NCI-H748 (cell line): Measurements from ENCODE around the gene MAP4K4.

Source experiments
- DNase-seq: peaks from one replicate; lab custom pipeline; 2025; ENCODE audit not compliant: unreplicated experiment; lab: John Stamatoyannopoulos, UW

The MAP4K4 gene

GRCh38 chr2:101832114-101832513 is 134.6 kb downstream of the MAP4K4 start:
- no peak for DNase-seq

- DNase-seq: no peak
These were observed 136.5 kb downstream of the MAP4K4 start for GRCh38 chr2:101833890-101834523.

DNA sequence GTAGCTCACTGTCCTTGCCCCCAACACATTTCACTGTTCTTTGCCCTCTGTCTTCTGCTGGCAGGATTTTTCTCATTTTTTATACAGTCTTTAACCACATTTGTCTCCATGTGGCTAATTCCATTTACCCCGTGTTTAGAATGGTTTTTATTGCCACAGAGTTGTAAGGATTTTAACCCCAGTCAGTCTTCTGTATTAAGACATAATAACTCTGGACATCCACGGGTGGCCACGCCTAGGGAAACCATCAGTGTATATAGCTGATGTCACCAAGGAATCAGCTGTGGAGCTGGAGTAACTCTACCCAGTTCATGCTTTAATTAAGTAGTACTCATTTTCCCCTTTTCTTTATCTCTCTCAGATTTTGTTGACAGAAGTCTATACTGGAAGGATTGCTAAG is 139.8 kb downstream of the MAP4K4 start:
- no peak for DNase-seq

DNA sequence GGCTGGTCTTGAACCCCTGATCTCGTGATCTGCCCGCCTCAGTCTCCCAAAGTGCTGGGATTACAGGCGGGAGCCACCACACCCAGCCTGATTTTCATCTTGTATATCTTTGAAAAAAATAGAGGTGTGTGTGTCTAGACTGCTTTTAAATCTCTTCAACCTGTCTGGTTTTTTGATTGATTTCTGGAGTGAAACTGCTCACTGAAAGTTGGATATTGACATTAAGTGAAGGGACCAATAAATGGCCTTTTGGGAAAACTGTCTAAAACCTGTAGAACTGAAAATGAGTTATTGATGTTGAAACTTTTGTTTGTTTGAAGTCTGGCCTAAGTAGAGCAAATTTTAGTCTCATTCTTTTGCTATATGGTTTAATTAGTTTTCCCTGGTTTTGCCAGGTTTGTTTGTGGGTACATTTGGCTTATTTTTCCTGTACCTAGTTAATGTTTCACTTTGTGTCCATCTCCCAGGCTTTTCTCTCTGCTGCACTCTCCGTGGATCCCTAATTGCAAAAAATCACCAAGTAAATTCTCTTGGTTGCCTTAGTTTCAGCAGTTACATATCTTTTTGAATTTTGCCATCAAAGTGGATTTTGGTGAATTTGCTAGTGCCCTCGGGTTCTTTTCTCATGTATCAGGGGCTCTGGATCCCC is 144.3 kb downstream of the MAP4K4 start:
- no peak for DNase-seq

- DNase-seq: no peak
These were observed 145.0 kb downstream of the MAP4K4 start for GRCh38 chr2:101842471-101842870.

DNA sequence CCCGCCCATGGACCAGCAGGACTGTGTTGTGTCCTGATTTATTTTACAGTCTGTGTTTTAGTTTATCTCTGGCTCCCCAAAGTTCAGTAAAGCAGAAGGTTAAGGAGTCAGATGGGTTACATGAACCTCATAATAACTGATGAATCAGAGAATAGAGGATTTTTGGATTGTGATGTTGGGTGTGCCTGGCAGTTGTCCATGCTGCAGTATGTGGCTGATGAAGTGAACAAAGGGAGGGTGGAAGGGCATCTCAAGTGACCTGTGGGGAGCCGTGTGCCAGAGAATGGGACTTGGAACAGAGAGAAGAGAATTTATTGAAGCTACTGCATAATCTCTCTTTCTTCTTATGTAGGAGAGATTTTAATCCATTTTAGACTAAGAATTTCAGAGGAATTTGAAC is 145.5 kb downstream of the MAP4K4 start:
- DNase-seq: no peak

DNA sequence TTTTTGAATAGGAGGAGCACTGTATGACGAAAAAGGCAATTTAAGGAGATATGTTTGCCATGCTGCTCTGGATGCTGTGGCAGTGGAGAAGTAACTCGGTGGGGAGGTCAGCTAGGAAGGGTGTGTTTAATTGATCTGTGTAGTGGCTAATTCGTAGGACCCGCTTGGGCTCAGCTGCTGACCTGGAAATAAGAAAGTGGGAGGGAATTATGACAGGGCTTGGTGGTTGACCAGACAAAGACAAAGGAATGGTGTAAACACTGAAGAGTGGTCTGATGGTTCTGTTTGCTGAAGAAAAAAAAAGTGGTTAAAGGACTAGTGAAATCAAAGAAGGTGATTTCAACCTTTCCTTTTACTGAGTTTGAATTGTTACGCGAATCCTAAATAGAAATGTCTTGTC is 146.0 kb downstream of the MAP4K4 start:
- no peak for DNase-seq

GRCh38 chr2:101844055-101844635 is 146.6 kb downstream of the MAP4K4 start:
- DNase-seq: no peak

DNA sequence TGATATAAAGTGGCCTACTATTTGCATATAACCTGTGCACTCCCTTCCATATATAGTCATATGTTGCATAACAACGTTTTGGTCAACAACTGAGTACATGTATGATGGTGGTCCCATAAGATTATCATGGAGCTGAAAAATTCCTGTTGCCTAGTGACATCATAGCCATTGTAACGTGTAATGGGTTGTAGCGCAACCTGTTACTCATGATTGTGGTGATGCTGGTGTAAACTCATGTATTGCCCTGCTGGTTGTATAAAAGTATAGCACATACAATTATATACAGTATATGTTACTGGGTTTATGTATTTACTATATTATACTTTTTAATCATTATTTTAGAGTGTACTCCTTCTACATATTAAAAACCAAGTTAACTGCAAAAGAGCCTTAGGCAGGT is 149.5 kb downstream of the MAP4K4 start:
- no peak for DNase-seq

DNA sequence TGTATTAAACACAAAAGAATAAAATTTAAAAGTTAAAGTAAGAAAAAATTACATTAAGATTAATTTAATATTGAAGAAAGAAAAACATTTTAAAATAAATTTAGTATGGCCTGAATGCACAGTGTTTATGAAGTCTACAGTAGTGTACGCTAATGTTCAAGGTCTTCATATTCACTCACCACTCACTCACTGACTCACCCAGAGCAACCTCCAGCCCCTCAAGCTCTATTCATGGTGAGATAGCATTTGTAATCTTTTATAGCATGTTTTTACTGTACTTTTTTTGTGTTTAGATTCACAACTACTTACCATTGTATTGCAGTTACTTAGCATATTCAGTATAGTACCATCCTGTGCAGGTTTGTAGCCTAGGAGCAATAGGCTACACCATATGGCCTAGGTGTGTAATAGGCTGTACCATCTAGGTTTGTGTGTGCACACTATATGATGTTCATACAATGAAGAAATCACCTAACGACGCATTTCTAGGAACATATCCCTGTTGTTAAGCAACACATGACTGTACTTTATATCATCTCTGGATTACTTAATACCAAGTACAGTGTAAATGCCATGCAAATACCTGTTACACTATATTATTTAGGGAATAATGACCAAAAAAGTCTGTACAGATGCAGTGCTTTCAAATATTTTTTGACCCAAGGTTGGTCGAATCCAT is 150.3 kb downstream of the MAP4K4 start:
- DNase-seq: no peak

GRCh38 chr2:101848769-101849410 is 151.4 kb downstream of the MAP4K4 start:
- no peak for DNase-seq

DNA sequence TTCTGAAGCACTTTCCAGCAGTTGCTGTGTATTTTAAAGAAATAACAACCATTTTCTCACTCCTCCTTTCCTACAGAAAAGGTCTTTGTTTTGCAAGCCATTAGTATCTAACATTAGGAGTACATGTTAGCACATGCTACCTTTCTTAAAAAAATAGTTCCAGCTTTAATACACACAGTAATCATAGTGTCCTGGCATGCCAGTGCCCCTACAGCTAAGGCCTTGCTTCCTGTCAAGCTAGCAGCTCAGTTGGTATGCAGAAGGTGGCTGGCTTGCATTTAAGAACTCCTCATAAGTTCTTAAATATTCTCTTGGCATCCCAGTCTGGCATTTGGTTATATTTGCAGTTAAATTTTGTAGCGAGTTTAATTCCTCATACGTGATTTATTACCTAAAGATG is 152.9 kb downstream of the MAP4K4 start:
- no peak for DNase-seq

- DNase-seq: no peak
These were observed 153.5 kb downstream of the MAP4K4 start for GRCh38 chr2:101850991-101851390.

GRCh38 chr2:101852824-101853223 is 155.3 kb downstream of the MAP4K4 start:
- DNase-seq: no peak

DNA sequence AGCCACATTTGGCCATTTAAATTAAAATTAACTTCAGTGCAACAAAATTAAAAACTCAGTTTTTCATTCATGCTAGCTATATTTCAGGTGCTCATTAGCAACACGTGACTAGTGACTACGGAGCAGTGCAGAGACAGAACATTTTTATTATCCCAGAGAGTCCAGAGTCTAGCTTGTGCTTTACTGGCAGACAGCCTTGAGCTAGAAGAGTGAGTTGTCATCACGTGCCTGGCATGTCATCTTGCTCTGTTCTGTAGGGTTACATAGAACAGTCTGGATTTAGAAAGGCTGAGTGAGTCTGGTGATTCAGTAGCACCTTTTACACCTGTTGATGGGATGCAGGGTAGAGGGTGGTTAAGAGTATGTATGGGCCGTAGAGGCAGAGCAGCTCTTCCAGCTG is 157.4 kb downstream of the MAP4K4 start:
- DNase-seq: no peak

- DNase-seq: no peak
These were observed 158.3 kb downstream of the MAP4K4 start for GRCh38 chr2:101855776-101856175.

GRCh38 chr2:101858246-101858645 is 160.7 kb downstream of the MAP4K4 start:
- no peak for DNase-seq

DNA sequence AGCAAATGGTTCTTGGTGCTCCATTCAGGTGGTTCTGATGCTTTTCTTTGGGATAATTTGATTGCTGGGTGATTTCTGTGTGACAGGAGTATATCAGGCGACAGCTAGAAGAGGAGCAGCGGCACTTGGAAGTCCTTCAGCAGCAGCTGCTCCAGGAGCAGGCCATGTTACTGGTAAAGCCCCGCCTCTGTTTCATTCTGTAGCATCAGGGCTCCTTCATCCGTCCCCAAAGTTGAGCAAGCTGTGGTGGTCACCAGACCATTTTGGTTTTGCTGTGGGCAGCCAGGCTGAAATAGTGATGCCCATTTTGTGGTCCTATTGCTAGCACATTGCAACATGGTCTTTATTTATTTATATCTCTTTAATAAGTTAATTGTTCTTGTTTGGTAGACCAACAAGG is 161.4 kb downstream of the MAP4K4 start:
- DNase-seq: no peak

- no peak for DNase-seq
These were observed 162.1 kb downstream of the MAP4K4 start for GRCh38 chr2:101859604-101860003.

GRCh38 chr2:101860157-101860556 is 162.7 kb downstream of the MAP4K4 start:
- no peak for DNase-seq

GRCh38 chr2:101860782-101861181 is 163.3 kb downstream of the MAP4K4 start:
- no peak for DNase-seq

DNA sequence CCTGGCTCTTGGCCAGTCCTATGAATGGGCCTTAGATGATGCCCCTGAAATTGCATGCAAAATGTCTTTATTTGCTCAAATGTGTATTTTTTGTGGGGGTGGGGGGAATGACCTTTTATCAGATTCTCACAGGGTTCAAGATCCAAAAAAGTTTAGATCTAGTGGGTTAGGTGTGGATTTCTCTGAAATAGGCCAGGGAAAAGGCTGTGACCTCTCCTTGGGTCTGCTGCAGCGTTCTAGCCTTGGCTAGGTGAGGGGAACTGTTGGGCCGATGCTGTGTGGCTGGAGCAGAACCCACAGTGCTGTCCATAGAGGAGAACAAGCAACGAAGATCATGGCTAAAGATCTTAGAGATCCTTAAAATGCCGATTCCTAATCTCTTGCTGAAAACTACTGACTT is 163.9 kb downstream of the MAP4K4 start:
- no peak for DNase-seq
